ENCODE results near the gene TUBGCP5. TPM values are rescaled to one million over a fixed set of nuclear protein-coding genes. Genes with fewer than 3 reads are reported as not detected.
A peak's percentile ranks its signal among the peaks of the same experiment; 100 is the strongest.
"Not testable (repeated sequence)": the region's sequence is repeated elsewhere in the genome, so short reads cannot be mapped to it uniquely, and the experiment has no call there.

The TUBGCP5 gene
- total RNA-seq: 10 to 100 TPM; 21.1 to 22.3 TPM
- 37.2 to 40.1 reads per million in 2 donors for total RNA-seq

DNA sequence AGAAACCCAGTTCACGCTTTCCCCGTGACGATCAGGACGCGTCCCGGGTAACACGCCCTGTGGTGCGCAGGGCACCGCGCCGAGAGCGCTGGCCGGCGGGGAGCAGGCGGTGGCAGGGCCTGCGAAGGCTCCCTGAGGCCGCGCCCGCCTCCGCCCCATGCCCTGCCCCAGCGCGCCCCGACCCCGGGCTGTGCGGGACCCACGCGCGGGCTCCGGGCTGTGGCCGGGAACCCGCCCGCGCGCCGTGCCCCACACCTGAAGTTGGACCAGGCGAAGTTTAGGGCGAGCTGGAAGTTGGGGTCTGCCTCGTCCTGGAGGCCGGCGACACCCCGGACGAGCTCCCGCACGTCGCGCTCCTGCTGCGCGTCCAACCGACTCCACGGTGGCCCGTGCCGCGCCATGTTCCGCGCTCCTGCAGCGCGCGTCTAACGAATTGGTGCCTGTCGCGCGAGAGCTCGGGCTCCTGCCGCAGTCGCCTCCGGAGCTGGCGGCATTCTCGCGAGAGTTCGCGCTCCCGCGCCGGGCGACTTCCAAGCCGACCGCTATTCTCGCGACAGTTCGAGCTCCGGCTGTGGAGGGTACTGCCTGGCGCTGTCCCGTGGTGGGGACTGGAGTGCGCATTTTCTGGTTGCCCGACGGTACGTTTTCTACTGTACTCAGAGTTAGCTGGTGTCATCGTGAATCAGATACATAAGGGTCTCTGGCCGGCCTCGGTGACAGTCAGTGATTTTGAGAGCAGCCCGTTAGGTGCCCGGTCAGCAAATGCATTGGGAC, at the start of gene TUBGCP5:
TUBGCP5 (minus strand) TSS at position 427 of the 774 bp plus-strand sequence; CDS start at position 401, 26 bp downstream.
- H3K9me3 ChIP-seq (ENCODE audit: control insufficient read depth, low read length, poor library complexity, severe bottlenecking): no peaks in the 10 kb centered on the region
- ATAC-seq (peak; percentile 95), DNase-seq (peak; percentile 92 to 99 (median 93))
- peaks cover 15% of the 10 kb centered on the region for H3K4me1 Mint-ChIP-seq
- no peaks in the 10 kb centered on the region for H3K27me3 Mint-ChIP-seq
- peaks cover under 1% of the 10 kb centered on the region for H3K36me3 Mint-ChIP-seq (ENCODE audit: low read depth)
- peak within 1 kb of the TSS; percentile 87 for H3K27ac Mint-ChIP-seq
- peak within 1 kb of the TSS; percentile 94 for H3K4me3 Mint-ChIP-seq

DNA sequence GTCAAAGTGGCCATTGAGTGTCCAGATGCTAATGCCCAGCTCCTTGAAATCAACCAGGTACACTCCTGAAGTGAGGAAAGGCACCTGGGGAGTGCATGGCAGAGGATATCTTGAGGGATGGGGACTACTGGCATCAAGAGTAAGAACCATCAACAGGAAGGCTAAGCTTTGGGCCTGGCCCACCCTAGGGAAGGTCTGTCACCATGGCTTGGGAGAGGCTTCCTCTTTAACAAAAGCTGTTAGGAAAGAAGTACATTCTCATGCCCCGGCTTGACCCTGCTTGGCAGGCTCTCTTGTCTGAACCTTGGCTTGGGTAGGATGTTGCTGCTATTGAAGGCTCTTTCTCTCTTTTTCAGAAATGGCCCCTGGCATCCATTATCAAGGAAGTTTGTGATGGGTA, 43.7 kb upstream of the TUBGCP5 start:
- Mint-ChIP-seq H3K27me3 (peaks cover 10% of the 10 kb centered on the region), H3K27ac (no peak overlapping the region), H3K4me1 (peaks cover 2% of the 10 kb centered on the region), H3K36me3 (ENCODE audit: low read depth) (no peaks in the 10 kb centered on the region), H3K4me3 (no peak overlapping the region)
- DNase-seq (no peak), ATAC-seq (no peak)
- no peaks in the 10 kb centered on the region for H3K9me3 ChIP-seq (ENCODE audit: control insufficient read depth, low read length, poor library complexity, severe bottlenecking)

DNA sequence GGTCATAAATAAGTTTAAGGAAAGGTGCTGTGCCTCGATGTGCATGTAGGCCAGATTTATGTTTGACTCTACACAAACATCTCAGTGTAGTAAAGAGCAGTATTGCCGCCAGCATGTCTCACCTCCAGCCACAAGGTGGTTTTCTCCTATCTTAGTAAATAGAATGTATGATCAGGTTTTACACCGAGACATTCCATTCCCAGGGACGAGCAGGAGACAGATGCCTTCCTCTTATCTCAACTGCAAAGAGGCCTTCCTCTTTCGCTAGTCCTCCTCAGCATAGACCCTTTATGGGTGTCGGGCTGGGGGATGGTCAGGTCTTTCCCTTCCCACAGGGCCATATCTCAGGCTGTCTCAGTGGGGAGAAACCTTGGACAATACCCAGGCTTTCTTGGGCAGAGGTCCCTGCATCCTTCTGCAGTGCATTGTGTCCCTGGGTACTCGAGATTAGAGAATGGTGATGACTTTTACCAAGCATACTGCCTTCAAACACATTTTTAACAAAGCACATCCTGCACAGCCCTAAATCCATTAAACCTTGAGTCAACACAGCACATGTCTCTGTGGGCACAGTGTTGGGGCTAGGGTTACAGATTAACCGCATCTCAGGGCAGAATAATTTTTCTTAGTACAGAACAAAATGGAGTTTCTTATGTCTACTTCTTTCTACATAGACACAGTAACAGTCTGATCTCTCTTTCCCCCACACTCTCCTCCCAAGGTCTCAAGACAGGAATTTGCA, 42.8 kb upstream of the TUBGCP5 start:
- not testable (repeated sequence) for H3K4me3 Mint-ChIP-seq; H3K36me3 Mint-ChIP-seq (ENCODE audit: low read depth); H3K9me3 ChIP-seq (ENCODE audit: control insufficient read depth, low read length, poor library complexity, severe bottlenecking); DNase-seq; H3K27ac Mint-ChIP-seq; H3K4me1 Mint-ChIP-seq; ATAC-seq
- H3K27me3 Mint-ChIP-seq: peaks cover 10% of the 10 kb centered on the region

DNA sequence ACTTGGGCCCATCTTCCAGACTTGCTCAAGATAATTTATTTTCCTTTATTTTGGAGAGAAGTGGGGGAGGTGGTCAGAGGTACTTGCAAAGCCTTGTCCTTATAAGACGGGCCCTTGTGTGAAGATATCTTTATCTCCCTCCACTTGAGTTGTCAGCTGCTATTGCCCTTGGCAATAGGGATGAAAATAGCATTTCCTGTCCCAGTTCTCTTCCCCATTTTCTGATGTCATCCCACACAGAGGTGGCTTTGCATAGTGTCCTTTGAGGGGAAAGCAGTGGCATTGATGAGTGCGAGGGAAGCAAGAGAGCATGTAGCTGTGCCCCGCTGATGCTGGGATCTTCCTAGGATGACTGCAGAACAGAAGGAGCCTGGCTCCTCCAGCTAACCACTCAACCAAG, 41.9 kb upstream of the TUBGCP5 start:
- no peak overlapping the region for H3K27ac Mint-ChIP-seq
- peaks cover 2% of the 10 kb centered on the region for H3K4me1 Mint-ChIP-seq
- ATAC-seq (no peak), DNase-seq (no peak)
- H3K36me3 Mint-ChIP-seq (ENCODE audit: low read depth): no peaks in the 10 kb centered on the region
- no peak overlapping the region for H3K4me3 Mint-ChIP-seq
- H3K9me3 ChIP-seq (ENCODE audit: control insufficient read depth, low read length, poor library complexity, severe bottlenecking): no peaks in the 10 kb centered on the region
- peaks cover 5% of the 10 kb centered on the region for H3K27me3 Mint-ChIP-seq

DNA sequence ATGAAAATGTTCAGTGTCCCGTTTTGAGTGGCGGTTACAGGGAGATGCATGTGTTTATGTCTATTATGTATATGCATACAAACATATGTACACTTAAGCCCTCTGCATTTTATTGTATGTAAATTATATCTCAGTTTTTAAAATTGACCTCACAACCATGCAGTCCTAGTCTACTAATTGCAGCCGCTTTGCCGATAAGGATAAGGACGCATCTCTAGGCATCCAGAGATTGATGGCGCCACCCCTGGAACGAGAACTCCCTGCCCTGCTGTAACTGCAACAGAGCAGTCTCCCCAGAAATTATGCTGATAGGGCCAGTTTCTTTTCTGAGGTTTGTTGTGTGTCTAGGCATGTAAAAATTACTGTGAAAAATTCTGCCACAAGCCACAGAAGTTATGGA, 40.4 kb upstream of the TUBGCP5 start:
- ATAC-seq (no peak), DNase-seq (no peak)
- peaks cover 2% of the 10 kb centered on the region for H3K4me1 Mint-ChIP-seq
- peaks cover 15% of the 10 kb centered on the region for H3K27me3 Mint-ChIP-seq
- H3K27ac Mint-ChIP-seq: no peak overlapping the region
- H3K9me3 ChIP-seq (ENCODE audit: control insufficient read depth, low read length, poor library complexity, severe bottlenecking): no peaks in the 10 kb centered on the region
- H3K4me3 Mint-ChIP-seq: no peak overlapping the region
- no peaks in the 10 kb centered on the region for H3K36me3 Mint-ChIP-seq (ENCODE audit: low read depth)

DNA sequence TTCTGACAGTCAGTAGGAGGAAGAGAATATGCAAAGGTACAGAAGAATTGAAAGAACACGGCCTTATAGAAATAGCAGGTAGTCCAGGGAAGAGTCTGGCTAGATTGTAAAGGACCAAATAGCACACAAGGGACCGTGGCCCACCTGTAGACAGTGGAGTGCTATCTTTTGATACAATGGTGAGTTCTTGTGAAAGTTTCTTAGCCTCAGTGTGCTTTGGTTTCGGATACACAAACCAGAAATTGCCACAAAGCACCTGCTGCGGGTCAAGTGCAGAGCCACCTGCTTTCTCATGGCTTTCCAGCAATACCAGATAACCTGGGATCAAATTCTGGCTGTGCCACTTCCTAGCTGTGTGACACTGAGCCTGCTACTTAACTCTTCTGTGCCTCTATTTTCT, 36.6 kb upstream of the TUBGCP5 start:
- Mint-ChIP-seq H3K36me3 (ENCODE audit: low read depth) (peaks cover 3% of the 10 kb centered on the region), H3K27me3 (peaks cover 38% of the 10 kb centered on the region), H3K27ac (no peak overlapping the region), H3K4me1 (no peaks in the 10 kb centered on the region), H3K4me3 (no peak overlapping the region)
- ATAC-seq (no peak), DNase-seq (no peak)
- H3K9me3 ChIP-seq (ENCODE audit: control insufficient read depth, low read length, poor library complexity, severe bottlenecking): no peaks in the 10 kb centered on the region

DNA sequence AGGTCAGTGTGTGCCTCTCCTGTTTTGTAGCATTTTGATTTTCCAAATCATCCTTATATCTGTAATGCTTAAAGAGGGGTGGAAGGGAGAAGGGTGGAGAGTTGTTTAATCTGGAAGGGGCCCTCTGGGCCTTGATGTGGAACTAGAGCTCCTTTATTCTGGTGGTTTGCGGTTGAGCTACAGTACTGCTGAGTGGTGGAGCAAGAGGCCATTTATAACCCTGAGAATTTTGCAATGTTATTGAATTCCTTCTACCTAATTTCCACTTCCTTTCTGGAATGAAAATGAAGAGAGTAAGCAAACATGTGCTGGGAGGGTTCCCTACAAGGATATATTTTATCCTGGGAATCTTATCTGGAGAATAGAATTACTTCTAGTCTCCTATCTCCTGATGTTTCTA, 35.3 kb upstream of the TUBGCP5 start:
- H3K27me3 Mint-ChIP-seq: peaks cover 40% of the 10 kb centered on the region
- peaks cover 3% of the 10 kb centered on the region for H3K36me3 Mint-ChIP-seq (ENCODE audit: low read depth)
- no peak for DNase-seq
- H3K4me3 Mint-ChIP-seq: no peak overlapping the region
- no peaks in the 10 kb centered on the region for H3K4me1 Mint-ChIP-seq
- no peaks in the 10 kb centered on the region for H3K9me3 ChIP-seq (ENCODE audit: control insufficient read depth, low read length, poor library complexity, severe bottlenecking)
- no peak for ATAC-seq
- H3K27ac Mint-ChIP-seq: no peak overlapping the region

DNA sequence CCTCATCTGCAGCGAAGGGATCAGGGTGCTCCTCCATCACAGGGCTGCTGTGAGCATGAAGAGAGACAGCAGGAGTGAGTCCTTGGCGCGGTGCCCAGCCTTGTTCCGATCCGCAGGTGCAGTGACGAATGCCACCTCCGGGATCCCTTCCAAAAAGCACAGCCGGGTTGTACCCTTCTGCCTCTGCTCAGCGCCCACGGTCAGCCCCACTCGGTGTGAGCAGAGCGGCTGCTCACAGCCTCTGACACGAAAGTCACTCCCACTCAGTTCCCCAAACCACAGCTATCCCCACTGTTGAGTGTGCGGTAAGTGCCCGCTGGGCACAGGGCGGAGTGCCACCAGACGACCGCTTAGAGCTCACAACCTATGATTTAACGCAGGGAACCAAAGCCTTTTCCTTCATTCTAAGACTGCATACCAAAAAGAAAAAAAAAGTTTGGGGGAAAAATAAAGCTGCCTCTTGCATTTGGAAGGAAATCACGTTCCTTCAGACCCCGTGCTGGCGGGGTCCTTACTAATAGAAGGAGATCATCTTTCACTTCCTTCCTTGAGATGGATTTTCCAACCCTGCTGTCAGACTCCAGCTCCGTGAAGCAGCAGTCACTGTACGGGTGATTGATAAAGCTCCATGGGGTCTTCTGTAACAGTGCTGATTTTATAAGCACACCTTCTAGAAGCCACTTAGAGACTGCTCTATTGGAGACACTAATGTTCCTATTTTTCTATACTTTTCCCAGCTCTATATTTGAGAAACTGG, 34.7 kb upstream of the TUBGCP5 start:
- H3K36me3 Mint-ChIP-seq (ENCODE audit: low read depth): peaks cover 3% of the 10 kb centered on the region
- H3K4me1 Mint-ChIP-seq: no peaks in the 10 kb centered on the region
- ATAC-seq (no peak), DNase-seq (no peak)
- H3K27ac Mint-ChIP-seq: no peak overlapping the region
- H3K4me3 Mint-ChIP-seq: no peak overlapping the region
- H3K9me3 ChIP-seq (ENCODE audit: control insufficient read depth, low read length, poor library complexity, severe bottlenecking): no peaks in the 10 kb centered on the region
- H3K27me3 Mint-ChIP-seq: peaks cover 40% of the 10 kb centered on the region

DNA sequence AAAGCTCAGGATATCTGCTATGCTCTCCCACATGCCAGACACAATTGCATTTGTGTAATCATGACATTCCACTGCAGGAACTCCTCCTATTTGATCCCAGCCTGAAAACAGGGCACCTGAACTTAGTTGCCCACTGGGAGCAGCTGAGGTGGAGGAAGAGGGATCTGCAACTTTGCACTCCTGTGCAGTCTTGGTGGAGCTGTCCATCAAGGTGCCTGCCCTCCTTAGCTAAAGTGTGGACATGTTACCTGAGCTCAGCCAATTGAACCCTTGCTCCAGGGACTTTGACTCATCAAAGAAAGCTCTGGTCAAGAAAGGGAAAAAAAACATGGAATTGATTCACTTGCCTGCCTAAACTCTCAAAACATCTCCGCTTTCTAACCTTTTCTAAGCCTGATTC, 33.3 kb upstream of the TUBGCP5 start:
- Mint-ChIP-seq H3K27ac (no peak overlapping the region), H3K27me3 (peaks cover 40% of the 10 kb centered on the region), H3K4me3 (no peak overlapping the region), H3K36me3 (ENCODE audit: low read depth) (peaks cover 3% of the 10 kb centered on the region), H3K4me1 (no peaks in the 10 kb centered on the region)
- DNase-seq (no peak), ATAC-seq (no peak)
- H3K9me3 ChIP-seq (ENCODE audit: control insufficient read depth, low read length, poor library complexity, severe bottlenecking): no peaks in the 10 kb centered on the region

DNA sequence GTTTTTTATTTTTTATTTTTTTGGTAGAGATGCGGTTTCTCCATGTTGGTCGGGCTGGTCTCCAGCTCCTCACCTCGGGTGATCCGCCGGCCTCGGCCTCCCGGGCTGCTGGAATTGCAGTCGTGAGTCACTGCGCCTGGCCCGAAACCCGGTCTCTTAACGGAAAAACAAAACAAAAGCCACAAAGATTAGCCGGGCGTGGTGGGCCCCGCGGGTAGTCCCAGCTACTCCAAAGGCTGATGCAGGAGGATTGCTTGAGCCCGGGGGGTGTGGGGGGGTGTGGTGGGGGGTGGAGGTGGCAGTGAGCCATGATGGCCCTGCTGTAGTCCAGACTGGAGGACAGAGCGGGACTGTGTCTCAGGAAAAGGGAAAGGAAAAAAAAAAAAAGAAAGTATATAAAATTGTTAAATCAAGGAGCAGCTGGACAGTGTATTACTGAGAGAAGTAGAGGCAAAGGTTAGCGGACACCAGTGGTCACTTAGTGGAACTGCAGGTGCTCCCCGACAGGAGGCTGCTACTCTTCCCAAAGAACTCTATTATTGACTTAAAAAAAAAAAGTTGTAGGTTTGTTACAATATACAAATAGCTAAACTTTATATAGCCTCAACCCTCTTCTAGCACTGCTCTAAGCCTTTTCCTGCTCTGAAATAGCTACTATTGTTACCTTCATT, 30.3 kb upstream of the TUBGCP5 start:
- Mint-ChIP-seq H3K4me3 (no peak overlapping the region), H3K36me3 (ENCODE audit: low read depth) (peaks cover 3% of the 10 kb centered on the region), H3K27me3 (peaks cover 30% of the 10 kb centered on the region), H3K27ac (no peak overlapping the region), H3K4me1 (no peaks in the 10 kb centered on the region)
- no peak for DNase-seq
- ATAC-seq: no peak
- no peaks in the 10 kb centered on the region for H3K9me3 ChIP-seq (ENCODE audit: control insufficient read depth, low read length, poor library complexity, severe bottlenecking)

DNA sequence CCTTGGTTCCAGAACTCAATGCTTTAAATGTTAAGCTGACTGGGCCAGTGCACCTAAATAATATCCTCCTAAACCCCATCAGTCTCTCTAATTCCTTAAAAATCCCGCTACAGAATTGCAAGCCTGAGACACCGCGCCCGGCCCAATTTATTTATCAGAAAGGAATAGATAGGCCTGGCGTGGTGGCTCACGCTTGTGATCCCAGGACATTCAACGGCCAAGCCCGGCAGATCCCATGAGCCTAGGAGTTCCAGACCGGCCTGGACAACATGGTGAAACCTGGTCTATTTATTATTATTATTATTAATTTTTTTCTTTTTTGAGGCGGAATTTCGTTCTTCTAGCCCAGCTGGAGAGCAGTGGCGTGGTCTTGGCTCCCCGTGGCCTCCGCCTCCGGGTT, 28.0 kb upstream of the TUBGCP5 start:
- Mint-ChIP-seq H3K27ac (no peak overlapping the region), H3K36me3 (ENCODE audit: low read depth) (peaks cover 3% of the 10 kb centered on the region), H3K4me3 (no peak overlapping the region), H3K4me1 (no peaks in the 10 kb centered on the region), H3K27me3 (peaks cover 17% of the 10 kb centered on the region)
- H3K9me3 ChIP-seq (ENCODE audit: control insufficient read depth, low read length, poor library complexity, severe bottlenecking): no peaks in the 10 kb centered on the region
- ATAC-seq (no peak), DNase-seq (no peak)

DNA sequence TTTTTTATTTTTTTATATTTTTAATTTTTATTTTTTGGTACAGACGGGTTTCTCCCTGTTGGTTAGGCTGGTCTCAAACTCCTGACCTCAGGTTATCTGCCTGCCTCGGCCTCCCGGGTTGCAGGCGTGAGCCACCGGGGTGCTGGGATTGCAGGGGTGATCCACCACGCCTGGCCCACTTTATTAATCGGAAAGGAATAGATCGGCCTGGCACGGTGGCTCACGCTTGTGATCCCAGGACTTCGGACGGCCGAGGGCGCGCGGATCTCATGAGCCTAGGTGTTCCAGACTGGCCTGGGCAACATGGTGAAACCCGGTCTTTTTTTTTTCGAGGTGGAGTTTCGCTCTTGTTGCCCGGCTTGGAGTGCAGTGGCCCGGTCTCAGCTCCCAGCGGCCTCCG, 26.5 kb upstream of the TUBGCP5 start:
- H3K9me3 ChIP-seq (ENCODE audit: control insufficient read depth, low read length, poor library complexity, severe bottlenecking): no peaks in the 10 kb centered on the region

DNA sequence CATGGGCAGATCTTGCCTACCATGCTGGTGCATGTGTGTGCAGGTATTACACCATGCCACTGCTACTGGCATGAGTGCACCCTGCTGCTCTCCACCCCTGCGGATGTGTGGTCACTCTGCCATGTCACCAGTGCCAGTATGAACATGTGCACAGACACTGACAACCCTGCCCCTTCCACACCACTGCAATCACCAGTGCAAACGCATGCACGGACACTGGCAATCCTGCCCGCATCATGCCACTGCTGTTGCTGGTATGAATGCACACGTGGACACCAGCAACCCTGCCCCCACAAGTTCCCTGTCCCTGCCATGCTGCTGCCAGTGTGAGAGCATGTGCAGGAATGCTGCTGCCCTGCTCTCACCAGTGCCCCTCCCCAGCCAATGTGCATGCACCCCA, 24.8 kb upstream of the TUBGCP5 start:
- ATAC-seq (no peak), DNase-seq (no peak)
- no peaks in the 10 kb centered on the region for H3K4me1 Mint-ChIP-seq
- peaks cover 8% of the 10 kb centered on the region for H3K27me3 Mint-ChIP-seq
- H3K9me3 ChIP-seq (ENCODE audit: control insufficient read depth, low read length, poor library complexity, severe bottlenecking): no peaks in the 10 kb centered on the region
- no peaks in the 10 kb centered on the region for H3K36me3 Mint-ChIP-seq (ENCODE audit: low read depth)
- H3K27ac Mint-ChIP-seq: no peak overlapping the region
- H3K4me3 Mint-ChIP-seq: peak overlapping the region; percentile 5

More for the DNA sequence above, 26.5 kb upstream of the TUBGCP5 start:
- Mint-ChIP-seq H3K4me1 (no peaks in the 10 kb centered on the region), H3K27ac (no peak overlapping the region), H3K27me3 (peaks cover 9% of the 10 kb centered on the region), H3K4me3 (no peak overlapping the region), H3K36me3 (ENCODE audit: low read depth) (no peaks in the 10 kb centered on the region)
- DNase-seq: no peak
- no peak for ATAC-seq

Data from T-helper 17 cell (primary cell).